ENCODE results near the gene PHF8. TPM values are rescaled to one million over a fixed set of nuclear protein-coding genes. Genes with fewer than 3 reads are reported as not detected.

PHF8 gene
- total RNA-seq, 2 experiments from 2014 or later, result 41.3 to 45.6 TPM

GRCh38 chrX:54066841-54067240 lies 22.6 kb upstream of the PHF8 start:
- H3K9me3 Mint-ChIP-seq, result no peaks in the 10 kb centered on the region
- DNase-seq (no peak), ATAC-seq (no peak)
- H3K4me3 Mint-ChIP-seq, result no peak overlapping the region
- ChIA-PET POLR2A (no interaction called here), CTCF (no interaction called here)
- no peaks in the 10 kb centered on the region for H3K27me3 Mint-ChIP-seq
- H3K36me3 Mint-ChIP-seq (ENCODE audit: low read depth), result no peaks in the 10 kb centered on the region
- TF ChIP-seq CTCF (IDR thresholded peaks at IDR 0.05), result no peak
- H3K4me1 Mint-ChIP-seq (ENCODE audit: low read depth), result no peaks in the 10 kb centered on the region
- H3K27ac Mint-ChIP-seq, result no peak overlapping the region
- intact Hi-C loops (cut with micrococcal nuclease), result no loop called here

GRCh38 chrX:54064564-54064963 lies 20.3 kb upstream of the PHF8 start:
- no peak for DNase-seq
- POLR2A ChIA-PET, result no interaction called here
- no peak for TF ChIP-seq CTCF (IDR thresholded peaks at IDR 0.05)
- CTCF ChIA-PET, result no interaction called here
- Mint-ChIP-seq H3K36me3 (ENCODE audit: low read depth) (no peaks in the 10 kb centered on the region), H3K27ac (no peak overlapping the region), H3K9me3 (no peaks in the 10 kb centered on the region), H3K4me3 (no peak overlapping the region), H3K27me3 (no peaks in the 10 kb centered on the region), H3K4me1 (ENCODE audit: low read depth) (no peaks in the 10 kb centered on the region)
- no peak for ATAC-seq
- intact Hi-C loops (cut with micrococcal nuclease), result no loop called here

DNA sequence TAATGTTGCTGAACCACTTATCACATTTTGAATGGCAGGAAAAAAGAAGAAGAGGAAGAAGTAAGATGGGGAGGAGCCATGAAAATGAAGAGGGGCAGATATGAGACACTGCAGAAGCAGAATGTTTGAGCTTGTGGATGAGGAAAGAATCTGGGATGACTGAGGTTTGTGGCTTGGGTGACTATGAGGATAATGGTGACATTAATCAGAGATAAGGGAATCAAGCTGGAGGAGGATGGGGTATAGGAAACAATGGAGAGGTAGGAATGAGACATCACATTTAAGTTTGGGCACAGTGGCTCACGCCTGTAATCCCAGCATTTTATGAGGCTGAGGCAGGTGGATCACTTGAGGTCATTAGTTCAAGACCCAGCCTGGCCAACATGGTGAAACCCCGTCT lies 19.1 kb upstream of the PHF8 start:
- Mint-ChIP-seq H3K9me3 (no peaks in the 10 kb centered on the region), H3K27ac (no peak overlapping the region), H3K27me3 (no peaks in the 10 kb centered on the region), H3K4me3 (no peak overlapping the region), H3K4me1 (ENCODE audit: low read depth) (no peaks in the 10 kb centered on the region), H3K36me3 (ENCODE audit: low read depth) (no peaks in the 10 kb centered on the region)
- intact Hi-C loops (cut with micrococcal nuclease), result no loop called here
- ATAC-seq, result no peak
- DNase-seq, result no peak
- ChIA-PET CTCF (no interaction called here), POLR2A (no interaction called here)
- no peak for TF ChIP-seq CTCF (IDR thresholded peaks at IDR 0.05)

DNA sequence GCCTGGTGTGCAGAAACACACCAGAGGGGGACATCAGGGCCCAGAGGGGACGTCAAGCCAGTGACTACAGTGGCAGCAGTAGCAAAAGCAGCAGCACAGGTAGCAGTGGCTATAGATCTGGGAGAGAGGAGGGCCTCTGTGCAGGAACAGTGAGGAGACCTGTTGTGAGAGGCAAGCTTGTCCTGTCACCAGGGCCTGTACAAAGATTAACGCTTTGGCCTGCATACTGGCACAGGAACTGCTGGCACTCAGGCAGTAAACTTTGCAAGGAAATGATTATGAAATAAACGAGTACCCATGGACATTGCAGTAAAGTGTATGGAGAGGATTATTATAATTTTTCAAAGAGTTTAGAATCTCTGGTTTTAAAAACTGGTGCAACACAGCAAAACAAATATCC lies 5.5 kb upstream of the PHF8 start:
- POLR2A ChIA-PET, result no interaction called here
- no peak overlapping the region for H3K4me3 Mint-ChIP-seq
- H3K27me3 Mint-ChIP-seq, result no peaks in the 10 kb centered on the region
- H3K9me3 Mint-ChIP-seq, result no peaks in the 10 kb centered on the region
- no peaks in the 10 kb centered on the region for H3K36me3 Mint-ChIP-seq (ENCODE audit: low read depth)
- ATAC-seq (no peak), DNase-seq (no peak)
- no peak for TF ChIP-seq CTCF (IDR thresholded peaks at IDR 0.05)
- CTCF ChIA-PET, result no interaction called here
- intact Hi-C loops (cut with micrococcal nuclease), result no loop called here
- H3K4me1 Mint-ChIP-seq (ENCODE audit: low read depth), result peaks cover 6% of the 10 kb centered on the region
- no peak overlapping the region for H3K27ac Mint-ChIP-seq

- DNase-seq (no peak), ATAC-seq (no peak)
- no peaks in the 10 kb centered on the region for H3K9me3 Mint-ChIP-seq
- no peak overlapping the region for H3K27ac Mint-ChIP-seq
- H3K27me3 Mint-ChIP-seq, result no peaks in the 10 kb centered on the region
- H3K4me3 Mint-ChIP-seq, result no peak overlapping the region
- H3K36me3 Mint-ChIP-seq (ENCODE audit: low read depth), result no peaks in the 10 kb centered on the region
- ChIA-PET CTCF (no interaction called here), POLR2A (no interaction called here)
- intact Hi-C loops (cut with micrococcal nuclease), result no loop called here
- TF ChIP-seq CTCF (IDR thresholded peaks at IDR 0.05), result no peak
- peaks cover 7% of the 10 kb centered on the region for H3K4me1 Mint-ChIP-seq (ENCODE audit: low read depth)
Observed at GRCh38 chrX:54048412-54048811, 4.1 kb upstream of the PHF8 start.
